ENCODE measurements around the gene OR5D13.

OR5D13 gene

GRCh38 chr11:55773138-55773537 lies at the start of gene OR5D13:
TSS of gene OR5D13 (plus strand) at chr11:55773438. CDS start at chr11:55773438, 0 bp downstream.
- no peak for DNase-seq (ENCODE audit: low read depth)

- DNase-seq (ENCODE audit: low read depth) = no peak
Measured at GRCh38 chr11:55726715-55727324, 46.4 kb upstream of the OR5D13 start.

GRCh38 chr11:55732936-55733335 lies 40.3 kb upstream of the OR5D13 start:
- DNase-seq (ENCODE audit: low read depth) = no peak

GRCh38 chr11:55791606-55792005 lies 18.4 kb downstream of the OR5D13 start:
- no peak for DNase-seq (ENCODE audit: low read depth)

- DNase-seq (ENCODE audit: low read depth) = no peak
Measured at GRCh38 chr11:55793321-55793720, 20.1 kb downstream of the OR5D13 start.

- no peak for DNase-seq (ENCODE audit: low read depth)
Measured at GRCh38 chr11:55795256-55795655, 22.0 kb downstream of the OR5D13 start, which contains the start of gene OR5D14. TSS of gene OR5D14 (plus strand) at chr11:55795556. CDS start at chr11:55795556, 0 bp downstream.

- DNase-seq (ENCODE audit: low read depth) = no peak
Measured at GRCh38 chr11:55806248-55806647, 33.0 kb downstream of the OR5D13 start.

GRCh38 chr11:55811067-55811466 lies 37.8 kb downstream of the OR5D13 start, which contains the start of gene OR5L1:
TSS of gene OR5L1 (plus strand) at chr11:55811367. CDS start at chr11:55811467, 100 bp downstream.
- no peak for DNase-seq (ENCODE audit: low read depth)

- DNase-seq (ENCODE audit: low read depth) = no peak
Measured at GRCh38 chr11:55819330-55819729, 46.1 kb downstream of the OR5D13 start, which contains the start of gene OR5D18. TSS of gene OR5D18 (plus strand) at chr11:55819630. CDS start at chr11:55819630, 0 bp downstream.
